GM12878 (cell line): ENCODE data around the gene KIF1C. TPM values are rescaled to one million over a fixed set of nuclear protein-coding genes. Genes with fewer than 3 reads are reported as not detected.

Experiments
- ATF2 ChIP-seq: IDR thresholded peaks from 2 replicates; pipeline ENCODE4 v1.6.1; 2012; ENCODE audit warnings: low read length, inconsistent platforms
- CBFB ChIP-seq: IDR thresholded peaks from 2 replicates; pipeline ENCODE4 v1.6.1; 2016; ENCODE audit warnings: antibody characterized with exemption, low read depth
- CREM ChIP-seq: IDR thresholded peaks from 2 replicates; pipeline ENCODE4 v1.6.1; 2014; ENCODE audit warnings: antibody characterized with exemption, low read depth
- FOXM1 ChIP-seq: IDR thresholded peaks from 2 replicates; pipeline ENCODE4 v1.6.1; 2012; ENCODE audit warnings: low read depth, mild to moderate bottlenecking, inconsistent platforms, low read length, moderate library complexity
- GABPA ChIP-seq: IDR thresholded peaks from 2 replicates; pipeline ENCODE4 v1.6.1; 2014; ENCODE audit warnings: antibody characterized with exemption, low read depth, mild to moderate bottlenecking, inconsistent platforms
- HSF1 ChIP-seq: fragments of 150-350 bp; IDR thresholded peaks from 2 replicates; pipeline ENCODE4 v1.6.1; 2014; ENCODE audit warnings: mild to moderate bottlenecking, low read depth, low read length
- IKZF2 ChIP-seq, 2 experiments: fragments of 450-650 bp; IDR thresholded peaks; 2 replicates each; pipeline ENCODE4 v1.6.1; 2017; ENCODE audit warnings: mild to moderate bottlenecking in 2 of 2, moderate library complexity in 2 of 2
- MAX ChIP-seq: IDR thresholded peaks from 2 replicates; pipeline ENCODE4 v1.6.1; 2012; ENCODE audit warnings: low read depth, low read length, improper control_type of control experiment
- MYB ChIP-seq: fragments of 150-350 bp; IDR thresholded peaks from 2 replicates; pipeline ENCODE4 v1.6.1; 2014; ENCODE audit warnings: mild to moderate bottlenecking, low read depth, low read length, borderline replicate concordance
- NR2C1 ChIP-seq: fragments of 450-650 bp; IDR thresholded peaks from 2 replicates; pipeline ENCODE4 v1.6.1; 2017; ENCODE audit warnings: antibody characterized with exemption, mild to moderate bottlenecking, moderate library complexity
- SMC3 ChIP-seq: IDR thresholded peaks from 2 replicates; pipeline ENCODE4 v1.6.1; 2011; ENCODE audit warnings: low read length, improper control_type of control experiment, borderline replicate concordance
- SREBF1 ChIP-seq: IDR thresholded peaks from 2 replicates; pipeline ENCODE4 v1.6.1; 2012; ENCODE audit warnings: mild to moderate bottlenecking, low read length
- STAT1 ChIP-seq: fragments of 450-650 bp; conservative IDR thresholded peaks from 2 replicates; pipeline ENCODE4 v1.6.1; 2014; ENCODE audit warnings: antibody characterized with exemption, mild to moderate bottlenecking
- STAT3 ChIP-seq: IDR thresholded peaks from 2 replicates; pipeline ENCODE4 v1.6.1; 2011; ENCODE audit warnings: low read depth, low read length, improper control_type of control experiment
- ZBTB11 ChIP-seq: fragments of 450-650 bp; formaldehyde crosslinking; IDR thresholded peaks from 2 replicates; pipeline ENCODE4 v1.5.0; 2022; ENCODE audit warnings: mild to moderate bottlenecking, missing genetic modification characterization
- ZBTB33 ChIP-seq: fragments of 450-650 bp; IDR thresholded peaks from 2 replicates; pipeline ENCODE4 v1.6.1; 2017; ENCODE audit warnings: mild to moderate bottlenecking
- ZNF592 ChIP-seq: fragments of 450-650 bp; IDR thresholded peaks from 2 replicates; pipeline ENCODE4 v1.6.1; 2017; ENCODE audit warnings: mild to moderate bottlenecking, moderate library complexity
- polyA plus RNA-seq, 11 experiments: library from polyadenylated mRNA; depleted of rRNA in 4 of 11; unstranded in 6 of 11; stranded (reverse) in 5 of 11; fragments of >200 nt; fragmentation: Nextera tagmentation in 4 of 11; fragmentation: Illumina TruSeq in 1 of 11; extraction: Ambion mirVana in 4 of 11; extraction: Trizol in 1 of 11; gene quantifications; 1 replicate in 1 of 11; 2 replicates in 10 of 11; pipeline versions ENCODE4 v1.2.1 to v1.2.3, GENCODE V29; 2011 to 2016; ENCODE audit warnings: inconsistent platforms in 2 of 11, missing spikeins in 2 of 11, low read depth in 1 of 11
- total RNA-seq, 4 experiments: library from RNA; depleted of rRNA in 3 of 4; stranded (reverse); fragments of >200 nt in 3 of 4; fragmentation: Illumina TruSeq in 1 of 4; extraction: Trizol in 1 of 4; gene quantifications; 2 replicates each; pipeline versions ENCODE4 v1.2.1 to v1.2.3, GENCODE V29; 2013 to 2021

Gene KIF1C
- total and polyA plus RNA-seq, 10 of the 15 experiments (the other 5 are each of a cell fraction or from before 2014, with no cell fraction given): 1.4 to 65.9 (median 21.1) TPM

- TF ChIP-seq ZBTB33 (no peak), MAX (no peak; the same call in 1 of the 2 replicates), CBFB (peak; percentile 15; the same call in 1 of the 2 replicates), SMC3 (no peak), ZBTB11 (CRISPR knock-in tag) (peak; percentile 64), HSF1 (no peak), ZNF592 (no peak), NR2C1 (no peak), ATF2 (no peak), SREBF1 (0 out of 2 replicates have a peak, but pooled peaks have one; percentile 13), IKZF2 (IDR thresholded peaks at IDR 0.05) (peak; percentile 56 to 70), FOXM1 (no peak), STAT3 (peak; percentile 48; the same call in 1 of the 2 replicates), STAT1 (no peak), CREM (no peak; the same call in 1 of the 2 replicates), MYB (no peak), GABPA (no peak)
Observed at GRCh38 chr17:4948166-4948930, 49.4 kb upstream of the KIF1C start, which contains the start of gene PFN1 (continued).
